Erythroblast (primary cell): ENCODE measurements around the gene DNAH17.

Experiments used
- GATA1 ChIP-seq: IDR thresholded peaks from 2 replicates; pipeline ENCODE4 v1.6.1; 2011; ENCODE audit warnings: low read depth, mild to moderate bottlenecking, control low read depth, low read length, moderate library complexity
- POLR2A ChIP-seq: IDR thresholded peaks from 2 replicates; pipeline ENCODE4 v1.6.1; 2011; ENCODE audit warnings: mild to moderate bottlenecking, low read length

- TF ChIP-seq POLR2A = no peak
- TF ChIP-seq GATA1 = no peak
These were observed 5.9 kb downstream of the DNAH17 start for GRCh38 chr17:78571329-78571728.
